ENCODE data around the gene CHCHD10.

DNA sequence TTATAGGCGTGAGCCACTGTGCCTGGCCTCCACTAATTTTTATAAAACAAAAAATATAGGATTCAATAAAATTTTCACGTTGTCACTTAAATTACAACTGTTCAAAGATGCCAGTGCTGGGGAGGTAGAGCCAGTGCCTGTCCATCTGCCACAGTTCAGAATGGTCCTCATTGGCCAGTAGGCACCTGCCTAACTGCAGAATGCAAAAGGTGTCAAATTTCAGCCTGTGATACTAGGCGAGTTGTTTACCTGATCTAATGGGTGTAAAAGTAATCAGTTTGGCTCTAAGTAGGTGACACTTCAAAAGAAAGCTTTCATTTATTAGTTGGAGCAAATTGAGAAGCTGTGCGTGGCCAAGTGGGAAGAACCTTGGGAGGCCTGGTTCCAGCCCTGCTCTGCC lies 21.3 kb upstream of the CHCHD10 start:
- TF ChIP-seq CTCF (IDR thresholded peaks at IDR 0.05) (no peak), POLR2A (IDR thresholded peaks at IDR 0.05) (no peak)

Measured in right lobe of liver (tissue), 4 donors.